ENCODE results near the gene MRPS16. TPM values are rescaled to one million over a fixed set of nuclear protein-coding genes. Genes with fewer than 3 reads are reported as not detected.

Gene MRPS16
- total and polyA plus RNA-seq, 2 of the 13 experiments (the other 11 are each of a cell fraction or from before 2014, with no cell fraction given) = 70.1 to 135 TPM

DNA sequence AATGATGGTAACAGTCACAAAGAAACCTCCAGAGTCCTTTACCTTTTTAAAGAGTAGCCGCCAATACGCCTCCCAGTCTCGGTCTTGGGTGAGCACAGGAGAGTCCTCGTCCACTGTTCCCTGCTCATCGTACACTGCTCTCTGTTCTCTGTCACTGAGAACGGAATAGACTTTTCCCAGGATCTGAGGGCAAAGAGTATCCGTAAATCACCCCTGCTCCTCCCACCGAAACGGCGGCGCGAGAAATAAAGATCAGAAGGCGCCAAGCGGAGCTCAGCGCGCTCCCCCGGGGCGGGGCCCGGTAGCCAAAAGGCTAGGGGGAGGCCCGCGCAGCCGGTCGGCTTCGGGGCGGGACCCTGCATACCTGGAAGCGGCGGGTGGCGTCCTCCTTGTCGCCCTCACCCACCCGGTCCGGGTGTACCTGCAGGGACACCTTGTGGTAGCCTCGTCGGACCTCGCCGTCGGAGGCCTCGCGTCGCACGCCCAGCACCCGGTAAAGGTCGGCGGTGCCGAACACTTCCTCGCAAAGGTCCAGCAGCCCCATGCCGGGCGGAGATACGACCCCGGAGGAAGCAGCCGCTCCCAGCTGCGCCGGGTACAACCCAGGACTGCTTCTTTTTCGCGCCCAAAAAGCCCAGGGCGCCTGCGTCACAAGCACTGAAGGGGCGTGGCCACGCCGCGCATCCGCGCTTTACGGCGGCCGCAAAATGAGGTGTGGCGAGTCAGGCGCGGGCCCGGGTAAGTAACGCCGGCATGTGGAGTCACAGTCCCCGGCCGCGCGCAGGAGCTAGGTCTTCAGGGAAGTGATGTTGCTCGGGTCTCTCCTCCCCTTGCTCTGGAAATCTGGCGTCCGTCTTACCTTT lies 5.6 kb downstream of the MRPS16 start, which contains the start of gene DNAJC9 (continued):
- TF ChIP-seq ZNF33A (CRISPR knock-in tag; IDR thresholded peaks at IDR 0.05; ENCODE audit: borderline replicate concordance) = no peak
- no peak for TF ChIP-seq RELA (CRISPR knock-in tag; IDR thresholded peaks at IDR 0.05)
- TF ChIP-seq ZNF839 (CRISPR knock-in tag; IDR thresholded peaks at IDR 0.05; ENCODE audit: borderline replicate concordance) = no peak
- TF ChIP-seq NR2F6 (IDR thresholded peaks at IDR 0.05) = no peak
- TF ChIP-seq NR2F6 (CRISPR knock-in tag; IDR thresholded peaks at IDR 0.05) = peak; percentile 49; the same call in 1 of the 2 replicates
- TF ChIP-seq, protein P1, sequence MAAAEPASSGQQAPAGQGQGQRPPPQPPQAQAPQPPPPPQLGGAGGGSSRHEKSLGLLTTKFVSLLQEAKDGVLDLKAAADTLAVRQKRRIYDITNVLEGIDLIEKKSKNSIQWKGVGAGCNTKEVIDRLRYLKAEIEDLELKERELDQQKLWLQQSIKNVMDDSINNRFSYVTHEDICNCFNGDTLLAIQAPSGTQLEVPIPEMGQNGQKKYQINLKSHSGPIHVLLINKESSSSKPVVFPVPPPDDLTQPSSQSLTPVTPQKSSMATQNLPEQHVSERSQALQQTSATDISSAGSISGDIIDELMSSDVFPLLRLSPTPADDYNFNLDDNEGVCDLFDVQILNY (CRISPR knock-in tag; conservative IDR thresholded peaks at IDR 0.05) = peak; percentile 88
- no peak for TF ChIP-seq ZFYVE20 (CRISPR knock-in tag; IDR thresholded peaks at IDR 0.05; ENCODE audit: borderline replicate concordance, low read depth)
- TF ChIP-seq, protein P2, sequence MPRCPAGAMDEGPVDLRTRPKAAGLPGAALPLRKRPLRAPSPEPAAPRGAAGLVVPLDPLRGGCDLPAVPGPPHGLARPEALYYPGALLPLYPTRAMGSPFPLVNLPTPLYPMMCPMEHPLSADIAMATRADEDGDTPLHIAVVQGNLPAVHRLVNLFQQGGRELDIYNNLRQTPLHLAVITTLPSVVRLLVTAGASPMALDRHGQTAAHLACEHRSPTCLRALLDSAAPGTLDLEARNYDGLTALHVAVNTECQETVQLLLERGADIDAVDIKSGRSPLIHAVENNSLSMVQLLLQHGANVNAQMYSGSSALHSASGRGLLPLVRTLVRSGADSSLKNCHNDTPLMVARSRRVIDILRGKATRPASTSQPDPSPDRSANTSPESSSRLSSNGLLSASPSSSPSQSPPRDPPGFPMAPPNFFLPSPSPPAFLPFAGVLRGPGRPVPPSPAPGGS (CRISPR knock-in tag; IDR thresholded peaks at IDR 0.05) = peak; percentile 90; the same call in 1 of the 2 replicates
- TF ChIP-seq ZNF143 (CRISPR knock-in tag; IDR thresholded peaks at IDR 0.05) = peak; percentile 87
- no peak for TF ChIP-seq TP53 (CRISPR knock-in tag; conservative IDR thresholded peaks at IDR 0.05)
- TF ChIP-seq TMF1 (CRISPR knock-in tag; IDR thresholded peaks at IDR 0.05; ENCODE audit: low read depth) = no peak; the same call in 1 of the 2 replicates
- peak; percentile 97 for TF ChIP-seq NCOA1 (CRISPR knock-in tag; IDR thresholded peaks at IDR 0.05)
- TF ChIP-seq ZNF432 (CRISPR knock-in tag; IDR thresholded peaks at IDR 0.05; ENCODE audit: borderline replicate concordance) = no peak
- TF ChIP-seq MED8 (CRISPR knock-in tag; IDR thresholded peaks at IDR 0.05; ENCODE audit: insufficient replicate concordance) = peak; percentile 91
- TF ChIP-seq RXRA (CRISPR knock-in tag; IDR thresholded peaks at IDR 0.05) = peak; percentile 83; the same call in 1 of the 2 replicates
- TF ChIP-seq ZNF30 (CRISPR knock-in tag; IDR thresholded peaks at IDR 0.05) = no peak
- 0 out of 2 replicates have a peak, but pooled peaks have one; percentile 62 for TF ChIP-seq ZNF589 (CRISPR knock-in tag; conservative IDR thresholded peaks at IDR 0.05)
- TF ChIP-seq KLF6 (CRISPR knock-in tag; IDR thresholded peaks at IDR 0.05) = peak; percentile 89
- no peak for TF ChIP-seq NPAS2 (CRISPR knock-in tag; IDR thresholded peaks at IDR 0.05; ENCODE audit: borderline replicate concordance)
- peak; percentile 71; the same call in 1 of the 2 replicates for TF ChIP-seq SMAD1 (CRISPR knock-in tag; IDR thresholded peaks at IDR 0.05; ENCODE audit: borderline replicate concordance, low read depth)
- TF ChIP-seq KDM4B (CRISPR knock-in tag; IDR thresholded peaks at IDR 0.05) = peak; percentile 67; the same call in 1 of the 2 replicates
- TF ChIP-seq, protein P3, sequence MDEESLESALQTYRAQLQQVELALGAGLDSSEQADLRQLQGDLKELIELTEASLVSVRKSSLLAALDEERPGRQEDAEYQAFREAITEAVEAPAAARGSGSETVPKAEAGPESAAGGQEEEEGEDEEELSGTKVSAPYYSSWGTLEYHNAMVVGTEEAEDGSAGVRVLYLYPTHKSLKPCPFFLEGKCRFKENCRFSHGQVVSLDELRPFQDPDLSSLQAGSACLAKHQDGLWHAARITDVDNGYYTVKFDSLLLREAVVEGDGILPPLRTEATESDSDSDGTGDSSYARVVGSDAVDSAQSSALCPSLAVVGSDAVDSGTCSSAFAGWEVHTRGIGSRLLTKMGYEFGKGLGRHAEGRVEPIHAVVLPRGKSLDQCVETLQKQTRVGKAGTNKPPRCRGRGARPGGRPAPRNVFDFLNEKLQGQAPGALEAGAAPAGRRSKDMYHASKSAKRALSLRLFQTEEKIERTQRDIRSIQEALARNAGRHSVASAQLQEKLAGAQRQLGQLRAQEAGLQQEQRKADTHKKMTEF (CRISPR knock-in tag; IDR thresholded peaks at IDR 0.05) = peak; percentile 93
- TF ChIP-seq ATF1 (CRISPR knock-in tag; IDR thresholded peaks at IDR 0.05) = peak; percentile 84
- TF ChIP-seq, protein P4, sequence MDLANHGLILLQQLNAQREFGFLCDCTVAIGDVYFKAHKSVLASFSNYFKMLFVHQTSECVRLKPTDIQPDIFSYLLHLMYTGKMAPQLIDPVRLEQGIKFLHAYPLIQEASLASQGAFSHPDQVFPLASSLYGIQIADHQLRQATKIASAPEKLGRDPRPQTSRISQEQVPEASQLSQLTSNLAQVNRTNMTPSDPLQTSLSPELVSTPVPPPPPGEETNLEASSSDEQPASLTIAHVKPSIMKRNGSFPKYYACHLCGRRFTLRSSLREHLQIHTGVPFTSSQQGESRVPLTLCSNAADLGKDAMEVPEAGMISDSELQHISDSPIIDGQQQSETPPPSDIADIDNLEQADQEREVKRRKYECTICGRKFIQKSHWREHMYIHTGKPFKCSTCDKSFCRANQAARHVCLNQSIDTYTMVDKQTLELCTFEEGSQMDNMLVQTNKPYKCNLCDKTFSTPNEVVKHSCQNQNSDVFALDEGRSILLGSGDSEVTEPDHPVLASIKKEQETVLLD (CRISPR knock-in tag; IDR thresholded peaks at IDR 0.05; ENCODE audit: low read depth) = peak; percentile 81; the same call in 1 of the 2 replicates
- TF ChIP-seq MED13 (CRISPR knock-in tag; IDR thresholded peaks at IDR 0.05) = no peak
- no peak for TF ChIP-seq MYNN (CRISPR knock-in tag; IDR thresholded peaks at IDR 0.05; ENCODE audit: low read depth)
- peak; percentile 98 for TF ChIP-seq ATF7-NPFF (CRISPR knock-in tag; IDR thresholded peaks at IDR 0.05; ENCODE audit: low read depth)
